Calu3 (cell line): ENCODE data around the gene PTPRN2. TPM values are rescaled to one million over a fixed set of nuclear protein-coding genes. Genes with fewer than 3 reads are reported as not detected.
"Not testable (repeated sequence)": the region's sequence is repeated elsewhere in the genome, so short reads cannot be mapped to it uniquely, and the experiment has no call there.

Experiments
- BruUV-seq: library from RNA; stranded (reverse); fragments of 400-500 nt; replicated peaks from 2 replicates; lab custom pipeline; 2021; lab: Mats Ljungman, UMichigan
- CTCF ChIA-PET: fragments of 300-600 bp; sonication (Branson Sonifier 250); formaldehyde crosslinking; loops from one replicate; lab custom pipeline; 2022; ENCODE audit warnings: antibody characterized with exemption; lab: Charles Lee
- DNase-seq: peaks from one replicate; pipeline ENCODE4 v3.0.0; 2022
- H3K27ac Mint-ChIP-seq: one replicate; pipeline ENCODE4 v1.8.0; 2022; ENCODE audit warnings: mixed read lengths; ENCODE audit not compliant: unreplicated experiment
- H3K27me3 Mint-ChIP-seq: one replicate; pipeline ENCODE4 v1.8.0; 2022; ENCODE audit warnings: mixed read lengths; ENCODE audit not compliant: unreplicated experiment
- H3K36me3 Mint-ChIP-seq: one replicate; pipeline ENCODE4 v1.8.0; 2022; ENCODE audit warnings: mild to moderate bottlenecking, moderate library complexity, mixed read lengths; ENCODE audit not compliant: insufficient read depth, unreplicated experiment
- H3K4me1 Mint-ChIP-seq: one replicate; pipeline ENCODE4 v1.8.0; 2022; ENCODE audit warnings: mild to moderate bottlenecking, low read depth, mixed read lengths; ENCODE audit not compliant: unreplicated experiment
- H3K4me3 Mint-ChIP-seq: one replicate; pipeline ENCODE4 v1.8.0; 2022; ENCODE audit warnings: mild to moderate bottlenecking, low read depth, moderate library complexity, mixed read lengths; ENCODE audit not compliant: unreplicated experiment
- H3K9me3 Mint-ChIP-seq: one replicate; pipeline ENCODE4 v1.8.0; 2022; ENCODE audit warnings: low read depth, mixed read lengths; ENCODE audit not compliant: unreplicated experiment
- CTCF ChIP-seq: fragments of 200-600 bp; IDR thresholded peaks from one replicate; pipeline ENCODE4 v1.8.0; 2022; ENCODE audit warnings: antibody characterized with exemption; ENCODE audit not compliant: unreplicated experiment
- intact Hi-C: fragments of 100-400 bp; cut with micrococcal nuclease; formaldehyde crosslinking; loops from one replicate; pipeline ENCODE4 v1.10.0; 2022; ENCODE audit not compliant: unreplicated experiment
- total RNA-seq: library from RNA; stranded (reverse); gene quantifications from 2 replicates; pipeline ENCODE4 v1.2.3, GENCODE V29; 2022

Gene PTPRN2
- total RNA-seq, 1 experiment from 2014 or later, result 2.0 TPM

GRCh38 chr7:158204453-158204852 is 383.2 kb downstream of the PTPRN2 start:
- intact Hi-C loops, result no loop called here
- no peak for TF ChIP-seq CTCF
- no TSS peak for BruUV-seq
- no peak overlapping the region for H3K4me3 Mint-ChIP-seq
- H3K27ac Mint-ChIP-seq, result no peak overlapping the region
- CTCF ChIA-PET, result no interaction called here
- DNase-seq, result no peak
- H3K4me1 Mint-ChIP-seq, result no peaks in the 10 kb centered on the region
- no peaks in the 10 kb centered on the region for H3K27me3 Mint-ChIP-seq
- peaks cover 17% of the 10 kb centered on the region for H3K9me3 Mint-ChIP-seq
- H3K36me3 Mint-ChIP-seq, result no peaks in the 10 kb centered on the region

GRCh38 chr7:158203948-158204347 is 383.7 kb downstream of the PTPRN2 start:
- H3K4me1 Mint-ChIP-seq, H3K27ac Mint-ChIP-seq, BruUV-seq, intact Hi-C loops, DNase-seq, H3K36me3 Mint-ChIP-seq, CTCF ChIA-PET, H3K4me3 Mint-ChIP-seq, H3K27me3 Mint-ChIP-seq: not testable (repeated sequence)
- peaks cover 15% of the 10 kb centered on the region for H3K9me3 Mint-ChIP-seq

- H3K27ac Mint-ChIP-seq, result no peak overlapping the region
- H3K36me3 Mint-ChIP-seq, result no peaks in the 10 kb centered on the region
- no peaks in the 10 kb centered on the region for H3K4me1 Mint-ChIP-seq
- no peak overlapping the region for H3K4me3 Mint-ChIP-seq
- CTCF ChIA-PET, result no interaction called here
- no peak for DNase-seq
- H3K27me3 Mint-ChIP-seq, result no peaks in the 10 kb centered on the region
- intact Hi-C loops, result no loop called here
- TF ChIP-seq CTCF, result no peak
- BruUV-seq, result no TSS peak
- H3K9me3 Mint-ChIP-seq, result peaks cover 30% of the 10 kb centered on the region
Measured at GRCh38 chr7:158194365-158194900, 393.2 kb downstream of the PTPRN2 start.

GRCh38 chr7:158193446-158193845 is 394.2 kb downstream of the PTPRN2 start:
- no peak for DNase-seq
- CTCF ChIA-PET, result no interaction called here
- Mint-ChIP-seq H3K9me3 (peaks cover 30% of the 10 kb centered on the region), H3K27me3 (no peaks in the 10 kb centered on the region), H3K27ac (no peak overlapping the region), H3K4me3 (no peak overlapping the region), H3K4me1 (no peaks in the 10 kb centered on the region), H3K36me3 (no peaks in the 10 kb centered on the region)
- no peak for TF ChIP-seq CTCF
- BruUV-seq, result no TSS peak
- intact Hi-C loops, result no loop called here

- no peak overlapping the region for H3K27ac Mint-ChIP-seq
- H3K9me3 Mint-ChIP-seq, result peaks cover 28% of the 10 kb centered on the region
- no peaks in the 10 kb centered on the region for H3K36me3 Mint-ChIP-seq
- no peaks in the 10 kb centered on the region for H3K27me3 Mint-ChIP-seq
- no TSS peak for BruUV-seq
- intact Hi-C loops, result no loop called here
- TF ChIP-seq CTCF, result no peak
- CTCF ChIA-PET, result no interaction called here
- H3K4me1 Mint-ChIP-seq, result no peaks in the 10 kb centered on the region
- DNase-seq, result no peak
- H3K4me3 Mint-ChIP-seq, result no peak overlapping the region
Measured at GRCh38 chr7:158192956-158193355, 394.7 kb downstream of the PTPRN2 start.
